ENCODE results near the gene MSMP.

Gene MSMP

DNA sequence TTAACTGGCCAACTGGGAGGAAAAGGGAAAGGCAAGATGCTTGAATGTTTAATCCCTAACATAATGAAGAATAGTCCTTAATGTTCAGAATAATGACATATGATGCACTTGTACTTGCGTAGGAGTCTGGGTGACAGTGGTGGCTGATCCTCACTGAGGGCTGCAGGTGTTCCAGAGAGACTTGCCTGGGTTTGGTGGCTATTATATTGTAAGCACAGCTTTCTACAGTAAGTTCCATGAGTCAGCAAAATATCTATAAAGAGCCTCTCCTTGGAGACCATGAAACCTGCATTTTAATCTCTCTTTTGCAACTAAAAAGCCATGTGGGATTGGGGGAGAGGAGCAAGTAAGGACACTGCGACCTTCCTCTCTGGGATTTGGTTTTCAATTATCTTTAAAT, 35.5 kb upstream of the MSMP start:
- no peak overlapping the region for H3K4me3 ChIP-seq (ENCODE audit: low read length)
- TF ChIP-seq ZNF274 (IDR thresholded peaks at IDR 0.05; ENCODE audit: low read depth, low read length), result no peak

GRCh38 chr9:35783418-35783817, 29.3 kb upstream of the MSMP start:
- H3K4me3 ChIP-seq (ENCODE audit: low read length), result no peak overlapping the region
- no peak for TF ChIP-seq ZNF274 (IDR thresholded peaks at IDR 0.05; ENCODE audit: low read depth, low read length)

- TF ChIP-seq ZNF274 (IDR thresholded peaks at IDR 0.05; ENCODE audit: low read depth, low read length), result no peak
- H3K4me3 ChIP-seq (ENCODE audit: low read length), result no peak overlapping the region
These were observed 27.0 kb upstream of the MSMP start for GRCh38 chr9:35781066-35781465.

DNA sequence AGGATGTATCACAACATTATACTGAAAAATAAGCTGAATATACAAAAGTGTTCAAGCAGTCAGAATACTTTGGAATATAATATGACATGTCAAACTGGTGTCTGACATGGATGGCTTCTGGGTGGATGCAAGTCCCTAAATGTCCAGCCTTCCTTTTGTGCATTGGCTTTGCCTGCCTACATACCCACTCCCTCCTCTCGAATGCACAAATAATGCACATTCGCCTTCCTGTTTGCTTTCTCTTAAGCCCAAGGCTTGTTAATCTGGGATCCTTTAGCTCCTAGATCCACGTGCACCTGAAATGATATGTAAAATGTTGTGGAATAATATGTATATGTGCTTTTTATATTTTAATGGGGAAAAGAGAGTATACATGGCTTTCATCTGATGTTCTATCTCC, 24.4 kb upstream of the MSMP start:
- no peak overlapping the region for H3K4me3 ChIP-seq (ENCODE audit: low read length)
- no peak for TF ChIP-seq ZNF274 (IDR thresholded peaks at IDR 0.05; ENCODE audit: low read depth, low read length)

GRCh38 chr9:35776018-35776417, 21.9 kb upstream of the MSMP start:
- no peak for TF ChIP-seq ZNF274 (IDR thresholded peaks at IDR 0.05; ENCODE audit: low read depth, low read length)
- H3K4me3 ChIP-seq (ENCODE audit: low read length), result no peak overlapping the region

DNA sequence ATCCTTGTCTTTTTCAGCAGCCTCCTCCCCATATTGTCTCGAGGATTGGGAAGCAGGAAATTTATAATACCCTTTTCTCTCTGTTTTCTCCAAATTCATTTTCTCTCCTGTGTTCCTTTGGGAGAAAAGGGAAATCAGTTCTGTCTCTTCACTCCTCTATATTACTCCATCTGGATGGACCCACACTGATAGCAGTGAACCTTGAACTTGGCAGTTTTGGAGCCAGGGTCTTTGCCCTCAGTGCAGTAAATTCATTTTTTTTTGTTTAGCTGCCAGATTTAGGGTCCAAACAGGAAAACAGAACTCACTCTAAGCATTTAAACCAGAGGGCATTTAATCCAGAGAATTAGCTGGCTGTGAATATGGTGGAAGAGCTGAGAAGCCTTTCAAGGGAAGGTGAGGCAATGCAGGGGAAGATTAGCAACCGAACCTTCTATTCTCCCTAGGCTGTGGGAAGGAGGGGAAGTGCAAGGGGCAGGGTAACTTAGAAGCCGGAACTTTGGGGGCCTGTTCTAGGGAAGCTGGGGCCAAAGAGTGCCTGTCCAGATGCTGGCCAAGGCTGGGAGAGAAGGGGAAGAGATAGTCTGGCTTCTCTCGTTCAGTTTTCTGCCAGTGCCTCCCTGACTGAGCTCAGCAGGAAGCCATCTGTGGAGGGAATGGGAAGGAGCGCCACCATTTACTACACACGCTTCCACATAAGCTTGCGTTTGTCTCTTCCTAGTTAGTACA, 21.0 kb upstream of the MSMP start:
- no peak overlapping the region for H3K4me3 ChIP-seq (ENCODE audit: low read length)
- TF ChIP-seq ZNF274 (IDR thresholded peaks at IDR 0.05; ENCODE audit: low read depth, low read length), result no peak

GRCh38 chr9:35771943-35772342, 17.9 kb upstream of the MSMP start:
- no peak for TF ChIP-seq ZNF274 (IDR thresholded peaks at IDR 0.05; ENCODE audit: low read depth, low read length)
- no peak overlapping the region for H3K4me3 ChIP-seq (ENCODE audit: low read length)

- TF ChIP-seq ZNF274 (IDR thresholded peaks at IDR 0.05; ENCODE audit: low read depth, low read length), result no peak
These were observed 17.5 kb upstream of the MSMP start for GRCh38 chr9:35771534-35771933.

DNA sequence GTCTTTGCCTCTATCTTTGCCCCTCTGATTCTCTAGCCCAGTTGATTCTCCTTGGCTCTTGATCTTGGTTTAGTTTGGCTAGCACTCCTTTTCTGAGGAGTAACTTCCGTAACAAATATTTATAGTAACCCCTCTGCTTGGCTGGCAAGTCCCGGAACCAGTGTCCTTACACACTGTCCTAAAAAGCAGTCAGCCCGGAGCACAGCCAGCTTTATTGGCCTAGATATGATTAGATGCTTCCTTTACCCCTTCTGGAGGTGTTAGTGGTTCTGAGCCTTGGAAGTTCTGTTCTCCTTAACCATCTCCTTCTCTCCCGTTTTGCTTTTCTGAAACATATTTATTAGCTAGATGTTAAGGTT, 17.0 kb upstream of the MSMP start:
- no peak for TF ChIP-seq ZNF274 (IDR thresholded peaks at IDR 0.05; ENCODE audit: low read depth, low read length)
- no peak overlapping the region for H3K4me3 ChIP-seq (ENCODE audit: low read length)

More at GRCh38 chr9:35771534-35771933, 17.5 kb upstream of the MSMP start:
- H3K4me3 ChIP-seq (ENCODE audit: low read length), result no peak overlapping the region

GRCh38 chr9:35769763-35770162, 15.7 kb upstream of the MSMP start:
- no peak overlapping the region for H3K4me3 ChIP-seq (ENCODE audit: low read length)
- no peak for TF ChIP-seq ZNF274 (IDR thresholded peaks at IDR 0.05; ENCODE audit: low read depth, low read length)

DNA sequence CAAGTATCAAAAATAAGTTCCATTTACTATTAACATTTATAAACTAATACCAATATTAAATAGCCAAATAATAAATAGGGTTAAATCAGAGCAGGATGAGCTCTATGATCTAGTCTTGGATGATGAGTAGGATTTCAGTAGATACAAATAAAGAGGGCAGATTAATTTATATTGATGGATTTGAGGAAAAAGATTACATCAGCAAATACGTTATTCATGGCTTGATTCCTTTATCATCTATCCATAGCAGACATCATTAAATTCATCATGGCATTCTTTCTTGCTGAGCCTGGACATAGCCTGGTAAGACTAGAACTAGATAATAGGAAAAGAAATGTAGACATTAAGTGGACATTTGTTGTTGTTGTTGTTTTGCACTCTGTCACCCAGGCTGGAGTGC, 13.4 kb upstream of the MSMP start:
- H3K4me3 ChIP-seq (ENCODE audit: low read length), result no peak overlapping the region
- TF ChIP-seq ZNF274 (IDR thresholded peaks at IDR 0.05; ENCODE audit: low read depth, low read length), result no peak

GRCh38 chr9:35766997-35767396, 12.9 kb upstream of the MSMP start:
- no peak overlapping the region for H3K4me3 ChIP-seq (ENCODE audit: low read length)
- no peak for TF ChIP-seq ZNF274 (IDR thresholded peaks at IDR 0.05; ENCODE audit: low read depth, low read length)

GRCh38 chr9:35763803-35764202, 9.7 kb upstream of the MSMP start:
- no peak for TF ChIP-seq ZNF274 (IDR thresholded peaks at IDR 0.05; ENCODE audit: low read depth, low read length)
- no peak overlapping the region for H3K4me3 ChIP-seq (ENCODE audit: low read length)

DNA sequence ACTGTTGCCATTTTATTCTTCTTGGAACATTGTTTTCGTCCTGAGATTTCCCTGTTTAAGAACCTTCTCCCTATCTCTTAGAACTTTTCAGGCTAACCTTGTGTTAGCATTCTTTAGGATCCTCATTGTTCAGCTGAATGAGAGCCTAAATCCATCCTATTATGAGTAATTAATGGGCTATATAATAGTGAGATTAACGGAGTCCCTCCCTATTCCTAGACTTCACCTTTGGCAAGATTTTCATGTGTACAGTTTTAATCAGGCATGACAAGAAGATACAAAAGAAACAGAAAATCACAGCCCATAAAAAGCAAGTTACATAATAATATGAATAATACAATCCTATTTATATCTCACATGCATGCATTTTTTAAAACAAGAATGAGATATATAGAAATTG, 9.1 kb upstream of the MSMP start:
- TF ChIP-seq ZNF274 (IDR thresholded peaks at IDR 0.05; ENCODE audit: low read depth, low read length), result no peak
- H3K4me3 ChIP-seq (ENCODE audit: low read length), result no peak overlapping the region

DNA sequence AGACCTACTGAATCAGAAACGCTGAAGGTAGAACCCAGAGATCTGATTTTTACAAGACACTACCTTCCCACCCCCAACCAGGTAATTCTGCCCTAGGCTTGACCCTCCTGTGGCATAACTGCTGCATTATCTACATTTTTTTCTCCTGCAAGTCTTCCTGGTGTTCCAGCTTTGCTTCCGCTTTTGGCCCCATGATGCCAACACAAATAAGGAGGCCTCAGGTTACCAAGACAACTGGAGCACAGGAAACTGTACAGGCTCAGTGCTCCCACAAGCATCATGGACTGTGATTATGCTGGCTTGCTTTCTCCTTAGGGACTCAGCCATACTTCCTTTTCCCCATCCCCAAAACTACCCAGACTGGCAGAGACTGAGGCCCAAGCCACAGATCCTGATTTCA, 6.6 kb upstream of the MSMP start:
- TF ChIP-seq ZNF274 (IDR thresholded peaks at IDR 0.05; ENCODE audit: low read depth, low read length), result no peak

DNA sequence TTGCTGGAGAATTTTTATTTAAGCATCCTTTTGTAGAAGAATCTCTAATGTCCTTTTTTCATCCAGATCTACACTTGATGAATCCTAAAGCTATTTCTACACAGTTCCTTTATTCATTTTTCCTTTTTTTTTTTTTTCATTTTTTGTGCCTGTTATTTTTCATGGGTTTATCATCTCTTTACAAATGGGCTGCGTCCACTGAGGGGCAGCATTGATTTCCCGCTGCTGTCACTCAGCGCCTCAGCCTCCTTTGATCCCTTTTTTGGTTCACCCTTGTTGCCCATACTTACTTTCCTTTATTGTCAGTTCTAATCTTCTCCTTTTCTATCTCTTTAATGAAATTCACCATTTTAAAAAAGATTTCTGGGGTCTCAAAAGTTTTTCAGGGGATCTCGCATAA, 5.7 kb upstream of the MSMP start:
- no peak overlapping the region for H3K4me3 ChIP-seq (ENCODE audit: low read length)
- no peak for TF ChIP-seq ZNF274 (IDR thresholded peaks at IDR 0.05; ENCODE audit: low read depth, low read length)

More for the DNA sequence above, 6.6 kb upstream of the MSMP start:
- no peak overlapping the region for H3K4me3 ChIP-seq (ENCODE audit: low read length)
